RWPE2 (cell line): ENCODE measurements around the gene POU2AF3.

Experiments
- ATAC-seq: fragments of 200-7000 bp; cut with Tn5 transposase; 3 replicates; pipeline ENCODE4 v1.9.1; 2021; ENCODE audit warnings: low read depth
- DNase-seq: peaks from one replicate; pipeline ENCODE4 v3.0.0-alpha.2; 2020; ENCODE audit warnings: low spot score
- H3K27ac ChIP-seq: fragments of 450-650 bp; 2 replicates; pipeline ENCODE4 v1.5.1; 2017; ENCODE audit warnings: mild to moderate bottlenecking; ENCODE audit not compliant: poor library complexity, severe bottlenecking
- H3K27me3 ChIP-seq: fragments of 250-450 bp; sonication (Bioruptor Pico); 2 replicates; pipeline ENCODE4 v1.5.1; 2021; ENCODE audit warnings: mild to moderate bottlenecking, moderate library complexity; ENCODE audit not compliant: insufficient read depth, poor library complexity, severe bottlenecking
- H3K36me3 ChIP-seq: fragments of 250-450 bp; sonication (Bioruptor Pico); 2 replicates; pipeline ENCODE4 v1.5.1; 2020; ENCODE audit warnings: low read depth, mild to moderate bottlenecking, moderate library complexity
- H3K4me1 ChIP-seq: fragments of 250-450 bp; sonication (Bioruptor Pico); 2 replicates; pipeline ENCODE4 v1.5.1; 2021; ENCODE audit warnings: mild to moderate bottlenecking, moderate library complexity; ENCODE audit not compliant: insufficient read depth, poor library complexity, severe bottlenecking
- H3K4me3 ChIP-seq: fragments of 250-450 bp; sonication (Bioruptor Pico); 2 replicates; pipeline ENCODE4 v1.5.1; 2021; ENCODE audit warnings: mild to moderate bottlenecking, moderate library complexity; ENCODE audit not compliant: severe bottlenecking
- H3K9me3 ChIP-seq: fragments of 250-450 bp; sonication (Bioruptor Pico); 2 replicates; pipeline ENCODE4 v1.5.1; 2021; ENCODE audit warnings: mild to moderate bottlenecking, moderate library complexity; ENCODE audit not compliant: severe bottlenecking
- CTCF ChIP-seq: fragments of 450-650 bp; IDR thresholded peaks from one replicate; pipeline ENCODE4 v1.5.1; 2017; ENCODE audit warnings: mild to moderate bottlenecking, moderate library complexity; ENCODE audit not compliant: poor library complexity, severe bottlenecking

Gene POU2AF3

GRCh38 chr11:111329306-111330204, 31.2 kb downstream of the POU2AF3 start:
- H3K4me1 ChIP-seq, result no peaks in the 10 kb centered on the region
- DNase-seq (no peak), ATAC-seq (no peak)
- H3K9me3 ChIP-seq, result no peaks in the 10 kb centered on the region
- H3K36me3 ChIP-seq, result no peaks in the 10 kb centered on the region
- no peak for TF ChIP-seq CTCF
- no peaks in the 10 kb centered on the region for H3K27me3 ChIP-seq
- no peak overlapping the region for H3K27ac ChIP-seq
- H3K4me3 ChIP-seq, result no peak overlapping the region

GRCh38 chr11:111330234-111330893, 32.0 kb downstream of the POU2AF3 start:
- ATAC-seq, result no peak; the same call in 2 of the 3 replicates
- H3K27ac ChIP-seq, result no peak overlapping the region
- H3K9me3 ChIP-seq, result no peaks in the 10 kb centered on the region

GRCh38 chr11:111331711-111332479, 33.5 kb downstream of the POU2AF3 start:
- Histone ChIP-seq H3K27me3 (no peaks in the 10 kb centered on the region), H3K4me1 (no peaks in the 10 kb centered on the region), H3K27ac (no peak overlapping the region), H3K36me3 (no peaks in the 10 kb centered on the region), H3K4me3 (no peak overlapping the region), H3K9me3 (no peaks in the 10 kb centered on the region)
- DNase-seq, result no peak
- no peak for TF ChIP-seq CTCF
- 0 out of 3 replicates have a peak, but pooled peaks have one; percentile 44 for ATAC-seq

More at GRCh38 chr11:111330234-111330893, 32.0 kb downstream of the POU2AF3 start:
- TF ChIP-seq CTCF, result no peak
- Histone ChIP-seq H3K27me3 (no peaks in the 10 kb centered on the region), H3K4me1 (no peaks in the 10 kb centered on the region), H3K4me3 (no peak overlapping the region), H3K36me3 (no peaks in the 10 kb centered on the region)
- no peak for DNase-seq

DNA sequence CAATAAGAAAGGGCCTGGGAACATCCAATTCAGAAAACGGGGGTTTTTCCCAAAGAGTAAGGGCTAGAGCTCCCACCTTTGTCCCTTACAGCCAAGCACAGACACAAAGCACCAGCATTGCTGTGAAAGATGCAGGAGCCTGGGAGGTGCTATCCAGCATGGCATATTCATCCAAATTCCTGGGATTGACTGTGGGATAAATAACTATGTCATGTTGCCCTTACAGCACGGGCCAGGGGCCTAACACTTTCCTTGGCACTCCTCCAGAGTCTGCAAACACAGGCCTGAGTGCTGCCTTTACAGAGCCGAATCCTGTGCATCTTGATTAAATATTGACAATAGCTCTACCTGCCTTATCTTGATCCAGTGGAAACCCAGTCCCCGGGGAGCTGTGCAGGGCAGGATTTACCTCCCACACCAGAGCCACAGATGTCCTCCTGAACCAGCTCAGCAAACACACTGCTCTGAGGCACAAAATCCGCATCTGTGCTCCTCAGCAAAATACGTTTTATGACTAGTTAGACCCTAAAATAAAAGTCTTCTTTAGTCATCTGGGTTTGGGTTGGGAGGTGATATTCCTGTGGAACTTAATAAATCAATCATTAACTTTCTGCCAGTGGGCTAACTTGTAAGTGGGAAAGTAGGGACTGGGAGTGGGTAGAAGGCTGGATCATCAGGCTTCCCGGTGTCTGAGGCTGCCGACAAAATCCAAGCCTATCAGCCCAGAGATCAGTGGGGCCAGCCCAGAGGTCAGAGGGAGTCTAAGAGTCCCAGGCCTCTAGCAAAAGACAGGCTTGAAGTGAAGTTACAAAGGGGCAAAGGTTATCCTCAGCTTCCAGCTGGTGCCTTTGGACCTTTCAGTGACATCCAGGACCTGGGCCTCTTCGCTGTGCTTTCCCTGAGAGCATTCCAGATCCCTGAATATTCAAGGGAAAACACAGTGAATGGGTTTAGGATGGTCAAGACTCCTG, 36.5 kb downstream of the POU2AF3 start:
- H3K36me3 ChIP-seq, result no peaks in the 10 kb centered on the region
- no peak for TF ChIP-seq CTCF
- no peaks in the 10 kb centered on the region for H3K27me3 ChIP-seq
- H3K4me1 ChIP-seq, result no peaks in the 10 kb centered on the region
- H3K9me3 ChIP-seq, result no peaks in the 10 kb centered on the region
- no peak overlapping the region for H3K27ac ChIP-seq
- no peak for DNase-seq
- no peak for ATAC-seq
- no peak overlapping the region for H3K4me3 ChIP-seq
